NCI-H510A treated with DMSO at 0.1 percent for 48 hours (cell line): ENCODE measurements around the gene ROGDI.
A peak's percentile ranks its signal among the peaks of the same experiment; 100 is the strongest.
"Not testable (repeated sequence)": the region's sequence is repeated elsewhere in the genome, so short reads cannot be mapped to it uniquely, and the experiment has no call there.

Experiments
- DNase-seq: peaks from one replicate; lab custom pipeline; 2025; lab: John Stamatoyannopoulos, UW

ROGDI gene

GRCh38 chr16:4790261-4790660 is 12.2 kb downstream of the ROGDI start:
- DNase-seq: no peak

DNA sequence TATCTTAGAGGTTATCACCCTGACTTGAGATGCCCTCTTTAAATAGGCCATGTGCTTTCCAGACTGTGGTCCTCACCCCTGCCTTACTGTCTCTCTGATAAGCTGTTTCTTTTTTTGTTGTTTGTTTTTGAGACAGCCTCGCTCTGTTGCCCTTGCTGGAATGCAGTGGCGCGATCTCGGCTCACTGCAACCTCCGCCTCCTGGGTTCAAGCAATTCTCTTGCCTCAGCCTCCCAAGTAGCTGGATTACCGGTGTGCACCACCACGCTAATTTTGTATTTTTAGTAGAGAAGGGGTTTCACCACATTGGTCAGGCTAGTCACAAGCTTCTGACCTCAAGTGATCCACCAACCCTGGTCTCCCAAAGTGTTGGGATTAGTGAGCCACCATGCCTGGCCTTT is 13.5 kb downstream of the ROGDI start:
- no peak for DNase-seq

DNA sequence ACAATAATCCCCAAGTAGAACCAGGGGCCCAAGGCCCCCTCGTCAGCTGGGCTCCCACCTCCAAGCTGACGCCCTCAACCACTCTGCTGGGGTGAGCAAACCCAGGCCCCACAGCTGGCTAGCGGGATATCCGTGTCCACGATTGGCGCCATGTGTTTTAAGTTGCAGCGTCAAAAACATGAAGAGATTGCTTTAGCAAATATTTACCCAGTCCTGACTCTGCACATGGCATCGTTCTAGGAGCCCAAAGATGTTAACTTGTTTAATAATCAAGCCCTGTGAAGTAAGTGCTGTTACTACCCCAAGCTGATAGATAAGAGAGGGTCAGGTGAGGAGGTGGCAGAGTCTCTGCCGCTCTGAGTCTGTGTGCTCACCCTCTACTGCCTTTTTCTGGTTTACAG is 13.9 kb downstream of the ROGDI start:
- peak; percentile 45 for DNase-seq

GRCh38 chr16:4787627-4788482 is 14.6 kb downstream of the ROGDI start, which contains the start of gene SEPTIN12:
Gene SEPTIN12 (minus strand): TSS chr16:4788345. CDS start chr16:4787645, 700 bp downstream.
- no peak for DNase-seq

DNA sequence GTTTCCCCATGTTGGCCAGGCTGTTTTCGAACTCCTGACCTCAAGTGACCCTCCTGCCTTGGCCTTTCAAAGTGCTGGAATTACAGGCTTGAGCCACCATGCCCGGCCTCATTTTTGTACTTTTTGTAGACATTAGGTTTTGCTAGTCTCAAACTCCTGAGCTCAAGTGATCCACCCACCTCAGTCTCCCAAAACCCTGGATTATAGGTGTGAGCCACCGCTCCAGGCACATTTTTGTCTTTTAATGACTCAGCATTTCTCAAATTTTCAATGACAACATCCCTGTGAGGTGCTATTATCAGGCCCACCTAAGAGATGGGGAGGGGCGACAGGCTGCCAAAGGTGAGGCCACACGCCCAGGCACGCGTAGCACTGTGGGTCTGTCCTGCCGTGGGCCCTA is 15.4 kb downstream of the ROGDI start:
- DNase-seq: no peak

GRCh38 chr16:4785758-4786433 is 16.5 kb downstream of the ROGDI start:
- no peak for DNase-seq

- not testable (repeated sequence) for DNase-seq
These were observed 17.9 kb downstream of the ROGDI start for GRCh38 chr16:4784444-4784987.

GRCh38 chr16:4783951-4784336 is 18.5 kb downstream of the ROGDI start:
- no peak for DNase-seq

DNA sequence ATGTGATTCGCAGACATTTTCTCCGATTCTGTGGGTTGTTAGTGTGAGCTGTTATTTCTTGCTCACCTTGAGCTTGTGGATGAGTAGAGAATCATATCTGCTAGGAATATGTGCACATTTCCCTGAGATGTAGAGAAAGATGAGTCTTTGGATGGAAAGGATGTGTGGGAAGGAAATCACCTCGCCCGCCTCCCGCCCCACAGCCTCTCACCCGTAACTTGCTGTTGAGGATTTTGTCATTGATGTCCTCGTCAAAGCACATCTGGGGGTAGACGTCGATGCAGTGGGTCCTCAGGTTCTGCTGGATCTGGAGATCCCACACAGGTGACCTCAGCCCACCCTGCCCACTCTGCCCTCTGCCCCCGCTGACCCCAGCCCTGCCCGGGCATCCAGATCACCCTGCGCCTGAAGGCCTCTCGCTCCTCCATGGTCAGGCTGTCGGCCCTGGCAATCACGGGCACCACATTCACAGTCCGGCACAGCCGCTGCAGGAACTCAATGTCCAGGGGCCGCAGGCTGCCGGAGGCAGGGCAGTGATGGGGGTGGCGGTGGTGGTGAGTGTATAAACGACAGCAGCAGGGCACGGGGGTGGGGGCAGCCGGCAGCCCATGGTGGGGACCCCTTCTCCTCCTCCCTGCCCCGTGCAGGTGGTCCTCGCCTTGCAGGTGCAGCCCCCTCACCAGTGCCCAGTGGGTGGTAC is 19.0 kb downstream of the ROGDI start:
- no peak for DNase-seq

DNA sequence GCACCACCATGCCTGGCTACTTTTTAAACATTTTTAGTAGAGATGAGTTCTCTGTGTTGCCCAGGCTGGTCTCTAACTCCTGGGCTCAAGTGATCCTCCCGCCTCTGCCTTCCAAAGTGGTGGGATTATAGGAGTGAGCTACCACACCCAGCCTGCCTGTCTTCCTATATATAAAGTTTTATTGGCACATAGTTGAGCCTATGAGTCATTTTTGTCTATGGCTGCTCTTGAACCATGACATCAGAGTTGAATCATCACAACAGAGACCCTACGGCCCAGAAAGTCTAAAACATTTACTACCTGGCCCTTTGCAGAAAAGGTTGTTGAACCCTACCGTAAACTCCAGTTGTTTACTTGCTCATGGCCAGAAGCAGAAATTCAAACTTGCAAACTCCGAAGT is 22.2 kb downstream of the ROGDI start:
- DNase-seq: no peak

GRCh38 chr16:4778050-4778392 is 24.4 kb downstream of the ROGDI start:
- no peak for DNase-seq

- no peak for DNase-seq
These were observed 24.9 kb downstream of the ROGDI start for GRCh38 chr16:4777339-4778049.

DNA sequence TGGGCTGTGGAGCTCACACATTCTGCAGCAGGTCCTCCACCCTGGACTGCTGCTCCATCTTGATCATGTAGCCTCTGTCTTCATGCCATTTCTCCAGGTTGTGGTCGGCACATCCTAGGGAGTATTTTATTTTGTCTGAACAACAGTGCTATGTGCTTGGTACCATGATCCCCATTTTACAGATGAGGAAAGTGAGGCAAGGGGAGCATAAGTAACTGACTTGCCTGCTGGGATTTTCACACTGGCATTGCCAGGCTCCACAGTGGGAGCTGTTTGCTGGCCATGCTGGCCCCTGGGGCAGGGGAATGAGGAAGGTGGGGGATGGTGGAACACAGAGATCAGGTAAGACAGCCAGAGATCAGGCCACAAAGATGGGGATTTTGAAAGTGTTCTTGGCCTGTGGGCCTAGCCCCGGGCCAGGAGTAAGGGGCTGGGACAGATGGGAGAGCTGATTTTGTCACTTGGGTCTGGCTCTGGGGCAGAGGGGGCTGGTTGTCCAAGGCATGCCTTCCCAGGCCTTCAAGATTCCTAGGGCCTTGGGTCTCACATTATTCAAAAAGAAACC is 26.2 kb downstream of the ROGDI start:
- no peak for DNase-seq

- no peak for DNase-seq
These were observed 27.4 kb downstream of the ROGDI start for GRCh38 chr16:4775005-4775404.

DNA sequence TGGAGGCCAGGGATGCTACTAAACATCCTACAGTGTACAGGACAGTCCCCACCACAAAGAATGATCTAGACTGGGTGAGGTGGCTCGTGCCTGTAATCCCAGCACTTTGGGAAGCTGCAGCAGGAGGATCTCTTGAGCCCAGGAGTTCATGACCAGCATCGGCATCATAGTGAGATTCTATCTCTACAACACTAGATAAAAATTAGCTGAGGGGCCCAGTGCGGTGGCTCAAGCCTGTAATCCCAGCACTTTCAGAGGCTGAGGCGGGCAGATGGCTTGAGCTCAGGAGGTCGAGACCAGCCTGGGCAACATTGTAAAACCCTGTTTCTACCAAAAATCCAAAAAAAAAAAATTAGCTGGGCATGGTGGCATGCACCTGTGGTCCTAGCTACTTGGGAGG is 30.1 kb downstream of the ROGDI start:
- DNase-seq: no peak

GRCh38 chr16:4771646-4772045 is 30.8 kb downstream of the ROGDI start:
- DNase-seq: no peak

DNA sequence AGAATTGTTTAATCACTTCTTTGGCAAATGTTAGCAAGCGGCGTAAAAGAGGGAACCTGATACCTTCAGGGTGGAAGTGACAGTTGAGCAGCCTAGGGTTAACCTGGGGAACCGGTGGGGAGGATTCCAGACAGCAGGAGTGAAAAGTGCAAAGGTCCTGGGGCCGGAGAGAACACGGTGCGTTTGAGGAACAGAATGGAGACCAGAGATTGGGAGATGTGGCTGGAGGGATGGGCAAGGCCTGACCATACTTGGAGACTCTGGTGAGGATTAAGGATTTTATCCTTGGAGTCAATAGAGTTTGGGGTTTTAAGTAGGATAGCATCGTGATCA is 33.2 kb downstream of the ROGDI start:
- no peak for DNase-seq

GRCh38 chr16:4768549-4769305 is 33.7 kb downstream of the ROGDI start:
- DNase-seq: peak; percentile 72

- DNase-seq: peak; percentile 58
These were observed 34.4 kb downstream of the ROGDI start for GRCh38 chr16:4767872-4768548.

DNA sequence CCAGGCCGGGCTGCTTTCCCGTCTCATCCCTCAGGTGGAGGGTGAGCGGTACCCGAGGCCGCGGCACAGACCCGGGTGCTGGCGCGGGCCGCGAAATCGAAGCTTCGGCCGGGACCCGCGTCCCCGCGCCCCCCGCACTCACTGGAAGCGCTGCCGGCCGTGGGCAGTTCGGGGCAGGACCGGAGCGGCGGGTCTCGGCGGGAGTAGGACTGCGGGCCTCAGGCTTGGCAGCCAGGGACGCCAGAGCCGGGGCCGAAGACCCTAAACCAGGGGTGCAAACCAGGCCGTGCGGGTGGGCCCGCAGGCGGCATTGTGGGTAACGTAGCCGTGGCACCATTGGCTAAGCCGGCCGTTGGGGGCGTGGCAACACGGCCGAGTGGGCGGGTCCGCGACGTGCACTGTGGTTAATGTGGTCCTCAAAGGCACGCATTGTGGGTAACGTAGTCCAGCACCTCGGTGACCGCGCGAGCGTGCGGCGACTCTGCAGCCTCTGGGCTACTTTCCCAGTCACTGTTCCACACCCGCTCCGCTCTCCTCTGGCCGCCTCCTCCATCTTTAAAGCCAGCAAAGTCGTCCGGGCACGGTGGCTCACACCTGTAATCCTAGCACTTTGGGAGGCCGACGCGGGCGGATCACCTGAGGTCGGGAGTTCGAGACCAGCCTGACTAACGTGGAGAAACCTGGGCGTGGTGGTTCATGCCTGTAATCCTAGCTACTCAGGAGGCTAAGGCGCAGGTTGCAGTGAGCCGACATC is 35.4 kb downstream of the ROGDI start, which contains the start of gene ZNF500:
Gene ZNF500 (minus strand): TSS at position 288 of the 754 bp plus-strand sequence. CDS start 1,184 bp downstream, outside the sequence.
- DNase-seq: peak; percentile 77
